Natural killer cell treated with Interleukin-12 subunit alpha and Interleukin-12 subunit beta and Interleukin-15 and Interleukin-18, amount 100 ng/mL, for 72 hours (primary cell): ENCODE data around the gene CACNG1. TPM values are rescaled to one million over a fixed set of nuclear protein-coding genes. Genes with fewer than 3 reads are reported as not detected.
A peak's percentile ranks its signal among the peaks of the same experiment; 100 is the strongest.
"Not testable (repeated sequence)": the region's sequence is repeated elsewhere in the genome, so short reads cannot be mapped to it uniquely, and the experiment has no call there.

Source experiments
- ATAC-seq, 2 donors: fragments of 150-1000 bp; cut with Tn5 transposase in 1 of 2; sonication (Bioruptor Pico), chemical (Tn5 transposase) in 1 of 2; 2 replicates each; pipeline ENCODE4 v1.10.0; 2021
- DNase-seq: peaks from one replicate; pipeline ENCODE4 v3.0.0; 2022; ENCODE audit warnings: low spot score
- H3K27ac Mint-ChIP-seq, 2 donors: 1 replicate in 1 of 2; 2 replicates in 1 of 2; pipeline ENCODE4 v1.8.0; 2022; ENCODE audit warnings: mixed read lengths in 2 of 2, mild to moderate bottlenecking in 1 of 2, moderate library complexity in 1 of 2
- H3K27me3 Mint-ChIP-seq, 2 donors: 1 replicate in 1 of 2; 2 replicates in 1 of 2; pipeline ENCODE4 v1.8.0; 2022; ENCODE audit warnings: mixed read lengths in 2 of 2
- H3K36me3 Mint-ChIP-seq: one replicate; pipeline ENCODE4 v1.8.0; 2022; ENCODE audit warnings: mixed read lengths
- H3K4me1 Mint-ChIP-seq, 2 donors: 1 replicate in 1 of 2; 2 replicates in 1 of 2; pipeline ENCODE4 v1.8.0; 2022; ENCODE audit warnings: low read depth in 2 of 2, mixed read lengths in 2 of 2, mild to moderate bottlenecking in 1 of 2
- H3K4me3 Mint-ChIP-seq: one replicate; pipeline ENCODE4 v1.8.0; 2022; ENCODE audit warnings: mixed read lengths
- H3K9me3 Mint-ChIP-seq: 2 replicates; pipeline ENCODE4 v1.8.0; 2022; ENCODE audit warnings: mixed read lengths
- total RNA-seq, 2 donors: library from RNA; stranded (reverse); gene quantifications; one replicate each; pipeline ENCODE4 v1.2.3, GENCODE V29; 2022

Gene CACNG1
- total RNA-seq, 2 donors from 2014 or later = not detected

GRCh38 chr17:67088639-67089038 is 44.3 kb downstream of the CACNG1 start:
- Mint-ChIP-seq H3K4me3 (no peak overlapping the region), H3K4me1 (peaks cover 27 to 29% of the 10 kb centered on the region in 2 donors), H3K36me3 (peaks cover 12% of the 10 kb centered on the region), H3K27me3 (no peaks in the 10 kb centered on the region), H3K9me3 (no peaks in the 10 kb centered on the region), H3K27ac (peak overlapping the region in 1 of 2 donors; percentile 23)
- DNase-seq (no peak), ATAC-seq (no peak)

DNA sequence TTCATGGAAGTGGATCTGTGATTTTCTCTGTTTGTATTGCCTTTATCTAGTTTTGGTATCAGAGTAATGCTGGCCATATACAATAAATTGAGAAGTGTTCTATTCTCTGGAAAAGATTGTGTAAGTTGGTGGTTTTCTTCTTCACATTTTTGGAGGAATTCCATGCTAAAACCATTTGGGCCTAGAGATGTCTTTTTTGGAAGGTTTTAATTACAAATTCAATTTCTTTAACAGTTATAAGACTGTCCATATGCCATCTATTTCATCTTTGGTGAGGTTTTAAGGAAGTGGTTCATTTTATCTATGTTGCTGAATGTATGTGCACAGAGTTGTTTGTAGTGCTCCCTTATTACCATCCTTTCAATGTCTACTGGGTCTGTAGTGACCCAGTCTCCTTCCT is 46.0 kb downstream of the CACNG1 start:
- H3K4me3 Mint-ChIP-seq = no peak overlapping the region
- H3K27me3 Mint-ChIP-seq = no peaks in the 10 kb centered on the region
- peak overlapping the region in 1 of 2 donors; percentile 9 for H3K27ac Mint-ChIP-seq
- no peaks in the 10 kb centered on the region for H3K9me3 Mint-ChIP-seq
- peaks cover 16% of the 10 kb centered on the region for H3K36me3 Mint-ChIP-seq
- ATAC-seq (no peak), DNase-seq (no peak)
- H3K4me1 Mint-ChIP-seq = peaks cover 37 to 40% of the 10 kb centered on the region in 2 donors

- Mint-ChIP-seq H3K4me3 (no peak overlapping the region), H3K27me3 (no peaks in the 10 kb centered on the region), H3K27ac (peak overlapping the region; percentile 2 to 28), H3K36me3 (peaks cover 16% of the 10 kb centered on the region), H3K9me3 (no peaks in the 10 kb centered on the region), H3K4me1 (peaks cover 46 to 55% of the 10 kb centered on the region in 2 donors)
- DNase-seq (no peak), ATAC-seq (no peak)
Measured at GRCh38 chr17:67092291-67092690, 47.9 kb downstream of the CACNG1 start.

- not testable (repeated sequence) for H3K4me3 Mint-ChIP-seq, H3K9me3 Mint-ChIP-seq, DNase-seq, ATAC-seq, H3K27me3 Mint-ChIP-seq
- H3K27ac Mint-ChIP-seq = peak overlapping the region in 1 of 2 donors; percentile 28
- H3K4me1 Mint-ChIP-seq = peaks cover 43 to 55% of the 10 kb centered on the region in 2 donors
- peaks cover 16% of the 10 kb centered on the region for H3K36me3 Mint-ChIP-seq
Measured at GRCh38 chr17:67092710-67093109, 48.4 kb downstream of the CACNG1 start.

DNA sequence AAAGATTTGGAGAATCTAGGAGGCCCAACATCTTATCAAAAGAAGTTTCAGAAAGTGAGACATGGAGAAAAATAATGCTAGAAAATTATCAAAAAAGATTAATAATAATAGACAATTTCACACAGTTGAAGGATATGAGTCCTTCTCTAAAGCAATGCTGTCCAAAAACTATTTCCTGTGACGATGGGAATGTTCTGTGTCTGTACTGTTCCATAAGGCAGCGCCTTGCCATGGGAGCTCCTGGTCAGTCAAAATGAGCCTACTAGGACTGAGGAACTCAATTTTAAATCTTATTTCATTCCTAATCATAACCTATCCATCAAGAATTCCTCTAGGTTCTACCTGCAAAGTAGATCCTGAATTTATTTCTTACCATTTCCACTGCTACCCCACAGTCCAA is 49.0 kb downstream of the CACNG1 start:
- Mint-ChIP-seq H3K27me3 (no peaks in the 10 kb centered on the region), H3K4me3 (no peak overlapping the region), H3K9me3 (no peaks in the 10 kb centered on the region), H3K36me3 (peaks cover 16% of the 10 kb centered on the region), H3K27ac (peak overlapping the region in 1 of 2 donors; percentile 2), H3K4me1 (peaks cover 46 to 51% of the 10 kb centered on the region in 2 donors)
- ATAC-seq (no peak), DNase-seq (no peak)

GRCh38 chr17:67095291-67095690 is 50.9 kb downstream of the CACNG1 start:
- peaks cover 16% of the 10 kb centered on the region for H3K36me3 Mint-ChIP-seq
- H3K27ac Mint-ChIP-seq = peak overlapping the region in 1 of 2 donors; percentile 64
- not testable (repeated sequence) for DNase-seq, H3K27me3 Mint-ChIP-seq, H3K4me3 Mint-ChIP-seq, H3K9me3 Mint-ChIP-seq
- ATAC-seq = peak; percentile 36 to 43
- peaks cover 43 to 50% of the 10 kb centered on the region in 2 donors for H3K4me1 Mint-ChIP-seq

DNA sequence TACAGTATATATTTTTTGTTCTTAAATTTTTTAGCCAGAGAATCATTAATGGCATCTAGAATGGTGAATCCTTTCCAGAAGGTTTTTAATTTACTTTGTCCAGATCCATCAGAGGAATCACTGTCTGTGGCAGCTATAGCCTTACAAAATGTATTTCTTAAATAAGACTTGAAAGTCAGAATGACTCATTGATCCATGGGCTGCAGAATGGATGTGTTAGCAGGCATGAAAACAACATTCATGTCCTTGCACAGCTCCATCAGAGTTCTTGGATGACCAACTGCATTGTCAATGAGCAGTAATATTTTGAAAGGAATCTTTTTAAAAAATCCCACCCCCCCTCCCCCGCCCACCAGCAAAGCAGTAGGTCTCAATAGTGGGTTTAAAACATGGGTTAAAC is 51.4 kb downstream of the CACNG1 start:
- peak overlapping the region in 1 of 2 donors; percentile 64 for H3K27ac Mint-ChIP-seq
- DNase-seq (no peak), ATAC-seq (no peak)
- H3K9me3 Mint-ChIP-seq = no peaks in the 10 kb centered on the region
- peaks cover 20% of the 10 kb centered on the region for H3K36me3 Mint-ChIP-seq
- H3K27me3 Mint-ChIP-seq = no peaks in the 10 kb centered on the region
- H3K4me3 Mint-ChIP-seq = no peak overlapping the region
- peaks cover 42 to 50% of the 10 kb centered on the region in 2 donors for H3K4me1 Mint-ChIP-seq

DNA sequence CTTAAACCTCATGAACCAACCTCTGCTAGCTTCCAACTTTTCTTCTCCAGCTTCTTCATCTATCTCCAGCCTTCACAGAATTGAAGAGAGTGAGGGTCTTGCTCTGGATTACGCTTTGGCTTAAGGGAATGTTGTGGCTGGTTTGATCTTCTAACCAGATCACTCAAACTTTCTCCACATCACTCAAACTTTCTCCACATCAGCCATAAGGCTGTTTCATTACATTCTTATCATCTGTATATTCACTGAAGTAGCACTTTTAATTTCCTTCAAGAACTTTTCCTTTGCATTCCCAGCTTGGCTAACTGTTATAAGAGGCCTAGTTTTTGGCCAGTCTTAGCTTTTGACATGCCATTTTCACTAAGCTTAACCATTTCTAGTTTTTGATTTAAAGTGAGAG is 52.3 kb downstream of the CACNG1 start:
- no peak for DNase-seq
- no peak for ATAC-seq
- Mint-ChIP-seq H3K4me3 (no peak overlapping the region), H3K27me3 (no peaks in the 10 kb centered on the region), H3K27ac (no peak overlapping the region), H3K36me3 (peaks cover 20% of the 10 kb centered on the region), H3K9me3 (no peaks in the 10 kb centered on the region), H3K4me1 (peaks cover 48 to 55% of the 10 kb centered on the region in 2 donors)

DNA sequence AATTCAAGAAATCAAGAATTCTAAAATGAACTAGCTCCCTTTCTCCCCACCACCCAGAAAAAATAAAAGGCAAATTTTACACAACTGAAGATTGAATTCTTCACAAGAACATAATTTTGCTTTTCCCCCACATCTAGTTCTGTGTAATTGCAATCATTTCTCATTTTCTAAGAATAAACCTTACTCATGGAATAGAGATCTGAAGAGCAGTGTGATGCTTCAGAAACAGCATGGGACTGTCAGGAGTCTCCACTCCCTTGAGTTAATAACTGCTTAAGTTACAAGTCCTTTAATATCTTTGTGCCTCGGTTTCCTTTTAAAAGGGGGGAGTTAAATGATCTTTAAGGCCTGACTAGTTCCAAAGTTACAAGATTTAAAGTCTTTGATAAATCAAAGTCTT is 53.7 kb downstream of the CACNG1 start:
- no peak overlapping the region for H3K4me3 Mint-ChIP-seq
- H3K4me1 Mint-ChIP-seq = peaks cover 53 to 57% of the 10 kb centered on the region in 2 donors
- H3K27me3 Mint-ChIP-seq = no peaks in the 10 kb centered on the region
- peaks cover 14% of the 10 kb centered on the region for H3K36me3 Mint-ChIP-seq
- H3K27ac Mint-ChIP-seq = no peak overlapping the region
- no peak for ATAC-seq
- no peak for DNase-seq
- no peaks in the 10 kb centered on the region for H3K9me3 Mint-ChIP-seq

- Mint-ChIP-seq H3K36me3 (peaks cover 26% of the 10 kb centered on the region), H3K27ac (peak overlapping the region in 1 of 2 donors; percentile 39), H3K4me1 (peaks cover 40 to 42% of the 10 kb centered on the region in 2 donors)
- H3K9me3 Mint-ChIP-seq, H3K27me3 Mint-ChIP-seq, H3K4me3 Mint-ChIP-seq, DNase-seq, ATAC-seq: not testable (repeated sequence)
Measured at GRCh38 chr17:67104641-67105040, 60.3 kb downstream of the CACNG1 start.

DNA sequence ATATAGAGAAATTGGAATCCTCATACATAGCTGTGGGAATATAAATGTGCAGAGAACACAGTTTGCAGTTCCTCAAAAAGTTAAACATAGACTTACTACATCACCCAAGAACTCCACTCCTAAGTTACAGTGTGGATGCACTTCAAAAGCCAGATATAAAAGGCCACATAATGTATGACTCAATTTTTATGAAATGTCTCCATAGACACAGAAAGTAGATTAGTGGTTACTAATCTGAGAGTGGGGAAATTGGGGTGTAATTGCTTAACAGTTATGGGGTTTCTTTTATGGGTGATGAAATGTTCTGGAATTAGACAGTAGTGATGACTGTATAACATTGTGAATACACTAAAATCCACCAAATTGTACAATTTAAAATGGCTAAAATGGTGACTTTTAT is 60.9 kb downstream of the CACNG1 start:
- H3K9me3 Mint-ChIP-seq = no peaks in the 10 kb centered on the region
- peaks cover 26% of the 10 kb centered on the region for H3K36me3 Mint-ChIP-seq
- H3K27ac Mint-ChIP-seq = peak overlapping the region in 1 of 2 donors; percentile 39
- H3K27me3 Mint-ChIP-seq = no peaks in the 10 kb centered on the region
- DNase-seq = no peak
- H3K4me3 Mint-ChIP-seq = no peak overlapping the region
- ATAC-seq = peak; percentile 58 to 60
- peaks cover 40% of the 10 kb centered on the region in 2 donors for H3K4me1 Mint-ChIP-seq

Other genes with a start within 250 kb of the CACNG1 start
- gene CACNG5, start 209.4 kb upstream of the CACNG1 start, total RNA-seq = not detected
- not detected for gene CACNG4, start 79.8 kb upstream of the CACNG1 start, total RNA-seq
- 100 to 1,000 TPM; 106 to 110 TPM for gene HELZ, start 200.6 kb downstream of the CACNG1 start, total RNA-seq